Liver (tissue), 3 donors: ENCODE results near the gene FAM234B.

Experiments
- RAD21 ChIP-seq, 2 donors: IDR thresholded peaks; 2 replicates each; pipeline ENCODE4 v1.6.1; 2016; ENCODE audit warnings: antibody characterized with exemption in 2 of 2, mild to moderate bottlenecking in 2 of 2
- SP1 ChIP-seq: IDR thresholded peaks from 2 replicates; pipeline ENCODE4 v1.6.1; 2018; ENCODE audit warnings: antibody characterized with exemption, mild to moderate bottlenecking
- YY1 ChIP-seq: IDR thresholded peaks from 2 replicates; pipeline ENCODE4 v1.6.1; 2016; ENCODE audit warnings: antibody characterized with exemption, mild to moderate bottlenecking
- TF ChIP-seq, protein P1 (sequence below): fragments of 150-350 bp; IDR thresholded peaks from 2 replicates; pipeline ENCODE4 v1.5.1; 2017; ENCODE audit warnings: improper control_type of control experiment, low read depth, low read length; ENCODE audit not compliant: missing input control
- TF ChIP-seq, protein P2 (sequence below): IDR thresholded peaks from 2 replicates; pipeline ENCODE4 v1.6.1; 2016; ENCODE audit warnings: antibody characterized with exemption, mild to moderate bottlenecking
- donor health status: healthy.
- donor health status: healthy.

DNA sequence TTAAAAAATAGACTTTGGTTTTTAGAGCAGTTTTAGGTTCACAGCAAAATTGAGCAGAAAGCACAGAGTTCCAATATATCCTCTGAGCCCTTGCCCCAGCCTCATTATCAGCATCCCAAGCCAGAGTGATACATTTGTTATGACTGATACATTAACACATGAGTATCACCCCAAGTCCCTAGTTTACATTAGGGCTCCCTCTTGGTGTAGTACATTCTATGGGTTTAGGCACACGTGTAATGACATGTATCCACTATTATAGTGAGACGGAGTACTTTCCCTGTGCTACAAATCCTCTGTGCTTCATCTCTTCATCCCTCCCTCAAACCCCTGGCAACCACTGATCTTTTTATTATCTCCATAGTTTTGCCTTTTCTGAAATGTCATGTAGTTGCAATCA, 81.8 kb downstream of the FAM234B start:
- TF ChIP-seq, protein P1, sequence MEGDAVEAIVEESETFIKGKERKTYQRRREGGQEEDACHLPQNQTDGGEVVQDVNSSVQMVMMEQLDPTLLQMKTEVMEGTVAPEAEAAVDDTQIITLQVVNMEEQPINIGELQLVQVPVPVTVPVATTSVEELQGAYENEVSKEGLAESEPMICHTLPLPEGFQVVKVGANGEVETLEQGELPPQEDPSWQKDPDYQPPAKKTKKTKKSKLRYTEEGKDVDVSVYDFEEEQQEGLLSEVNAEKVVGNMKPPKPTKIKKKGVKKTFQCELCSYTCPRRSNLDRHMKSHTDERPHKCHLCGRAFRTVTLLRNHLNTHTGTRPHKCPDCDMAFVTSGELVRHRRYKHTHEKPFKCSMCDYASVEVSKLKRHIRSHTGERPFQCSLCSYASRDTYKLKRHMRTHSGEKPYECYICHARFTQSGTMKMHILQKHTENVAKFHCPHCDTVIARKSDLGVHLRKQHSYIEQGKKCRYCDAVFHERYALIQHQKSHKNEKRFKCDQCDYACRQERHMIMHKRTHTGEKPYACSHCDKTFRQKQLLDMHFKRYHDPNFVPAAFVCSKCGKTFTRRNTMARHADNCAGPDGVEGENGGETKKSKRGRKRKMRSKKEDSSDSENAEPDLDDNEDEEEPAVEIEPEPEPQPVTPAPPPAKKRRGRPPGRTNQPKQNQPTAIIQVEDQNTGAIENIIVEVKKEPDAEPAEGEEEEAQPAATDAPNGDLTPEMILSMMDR = no peak
- TF ChIP-seq YY1 (no peak), RAD21 (IDR thresholded peaks at IDR 0.05) (no peak), SP1 (no peak)
- TF ChIP-seq, protein P2, sequence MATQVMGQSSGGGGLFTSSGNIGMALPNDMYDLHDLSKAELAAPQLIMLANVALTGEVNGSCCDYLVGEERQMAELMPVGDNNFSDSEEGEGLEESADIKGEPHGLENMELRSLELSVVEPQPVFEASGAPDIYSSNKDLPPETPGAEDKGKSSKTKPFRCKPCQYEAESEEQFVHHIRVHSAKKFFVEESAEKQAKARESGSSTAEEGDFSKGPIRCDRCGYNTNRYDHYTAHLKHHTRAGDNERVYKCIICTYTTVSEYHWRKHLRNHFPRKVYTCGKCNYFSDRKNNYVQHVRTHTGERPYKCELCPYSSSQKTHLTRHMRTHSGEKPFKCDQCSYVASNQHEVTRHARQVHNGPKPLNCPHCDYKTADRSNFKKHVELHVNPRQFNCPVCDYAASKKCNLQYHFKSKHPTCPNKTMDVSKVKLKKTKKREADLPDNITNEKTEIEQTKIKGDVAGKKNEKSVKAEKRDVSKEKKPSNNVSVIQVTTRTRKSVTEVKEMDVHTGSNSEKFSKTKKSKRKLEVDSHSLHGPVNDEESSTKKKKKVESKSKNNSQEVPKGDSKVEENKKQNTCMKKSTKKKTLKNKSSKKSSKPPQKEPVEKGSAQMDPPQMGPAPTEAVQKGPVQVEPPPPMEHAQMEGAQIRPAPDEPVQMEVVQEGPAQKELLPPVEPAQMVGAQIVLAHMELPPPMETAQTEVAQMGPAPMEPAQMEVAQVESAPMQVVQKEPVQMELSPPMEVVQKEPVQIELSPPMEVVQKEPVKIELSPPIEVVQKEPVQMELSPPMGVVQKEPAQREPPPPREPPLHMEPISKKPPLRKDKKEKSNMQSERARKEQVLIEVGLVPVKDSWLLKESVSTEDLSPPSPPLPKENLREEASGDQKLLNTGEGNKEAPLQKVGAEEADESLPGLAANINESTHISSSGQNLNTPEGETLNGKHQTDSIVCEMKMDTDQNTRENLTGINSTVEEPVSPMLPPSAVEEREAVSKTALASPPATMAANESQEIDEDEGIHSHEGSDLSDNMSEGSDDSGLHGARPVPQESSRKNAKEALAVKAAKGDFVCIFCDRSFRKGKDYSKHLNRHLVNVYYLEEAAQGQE = no peak
